GM19452 (cell line): ENCODE data around the gene SKIL.

Experiments
- ATAC-seq: cut with Tn5 transposase; IDR thresholded peaks from one replicate; pipeline ENCODE4 v1.9.1; 2021; ENCODE audit not compliant: unreplicated experiment

The SKIL gene

DNA sequence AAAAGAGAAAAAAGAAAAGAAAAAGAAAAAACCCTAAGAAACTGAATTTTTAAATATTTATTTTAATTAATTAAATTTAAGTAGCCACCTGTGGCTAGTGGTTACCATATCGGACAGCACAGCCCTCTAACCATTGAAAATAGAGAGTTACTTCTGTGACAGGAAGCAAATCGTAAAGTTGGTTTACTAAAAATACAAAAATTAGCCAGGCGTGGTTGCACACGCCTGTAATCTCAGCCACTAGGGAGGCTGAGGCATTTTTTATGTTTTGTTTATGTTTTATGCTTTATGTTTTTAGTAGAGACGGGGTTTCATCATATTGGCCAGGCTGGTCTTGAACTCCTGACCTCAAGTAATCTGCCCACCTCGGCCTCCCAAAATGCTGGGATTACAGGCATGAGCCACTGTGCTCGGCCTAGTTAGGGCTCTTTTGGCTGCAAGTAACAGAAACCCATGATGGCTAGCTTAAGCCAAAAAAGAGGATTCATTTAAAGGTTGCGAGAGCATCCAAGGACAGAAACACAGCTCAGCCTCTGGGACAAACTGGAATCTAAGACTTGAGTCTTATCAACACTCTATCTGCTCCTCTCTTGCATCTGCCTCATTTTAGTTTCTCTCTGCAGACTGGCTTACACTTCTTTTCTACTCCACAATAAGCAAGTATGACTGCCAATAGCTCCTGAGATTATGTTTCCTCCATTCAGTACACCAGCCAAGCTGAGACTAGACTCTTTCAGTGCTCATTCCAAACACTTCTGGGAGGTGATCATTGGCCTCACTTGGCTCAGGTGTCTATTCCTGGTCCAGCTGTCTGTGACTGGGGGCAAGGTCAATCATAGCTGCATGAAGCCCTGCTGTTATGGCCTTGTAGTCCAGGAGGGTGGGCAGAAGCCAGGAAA lies 6.8 kb upstream of the SKIL start:
- ATAC-seq = peak; percentile 40

DNA sequence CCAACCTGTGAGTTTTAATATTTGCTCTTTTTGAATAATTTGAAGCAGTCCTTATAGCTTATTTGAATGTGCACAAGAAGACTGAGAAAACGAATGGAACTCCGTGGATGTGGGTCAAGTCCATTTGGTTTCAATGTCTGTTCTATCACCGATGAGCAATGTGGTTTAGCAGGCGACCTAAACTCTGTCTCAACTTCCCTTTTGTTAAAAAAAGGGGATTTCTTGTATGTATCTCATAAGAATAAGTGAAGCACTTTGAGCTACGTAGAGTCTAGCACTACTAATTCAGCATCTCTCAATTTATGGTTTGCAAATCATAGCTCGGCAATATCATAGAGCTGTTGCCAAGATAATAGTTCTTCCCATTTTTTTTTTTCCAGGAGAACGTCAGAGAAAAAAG lies 4.6 kb upstream of the SKIL start:
- ATAC-seq = no peak

DNA sequence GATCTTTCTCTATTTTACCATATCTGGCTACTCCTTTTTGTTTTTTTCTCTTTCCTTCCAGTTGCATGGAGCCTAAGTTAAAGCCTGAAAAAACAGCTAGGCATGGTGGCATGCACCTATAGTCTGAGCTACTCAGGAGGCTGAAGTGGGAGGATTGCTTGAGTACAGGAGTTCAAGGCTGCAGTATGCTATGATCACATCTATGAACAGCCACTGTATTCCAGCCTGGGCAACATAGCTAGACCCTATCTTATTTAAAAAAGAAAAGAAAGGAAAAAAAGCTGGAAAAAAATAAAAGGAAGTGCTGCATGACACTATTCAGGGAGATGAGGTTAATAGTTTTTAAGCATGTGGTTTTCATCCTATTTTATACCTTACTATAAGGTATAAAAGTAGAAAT lies 4.0 kb upstream of the SKIL start:
- no peak for ATAC-seq

DNA sequence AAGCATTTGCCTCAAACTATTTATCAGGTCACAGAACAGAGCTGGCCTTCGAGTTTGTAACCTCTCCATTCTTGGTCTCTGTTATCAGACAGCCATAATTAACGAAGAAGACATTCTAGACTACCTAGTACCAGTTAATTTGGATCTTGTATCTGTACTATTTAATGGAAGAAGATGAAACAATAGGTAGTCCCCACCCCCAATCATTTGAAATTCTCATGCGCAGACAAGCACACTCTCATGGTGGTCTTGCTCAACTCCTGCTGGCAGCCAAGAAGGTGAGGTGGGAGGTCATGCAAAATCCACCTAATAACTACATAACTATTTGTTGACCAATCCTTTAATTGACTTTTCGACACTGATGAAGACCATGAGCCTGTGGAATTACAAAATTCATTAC lies 2.8 kb upstream of the SKIL start:
- ATAC-seq = no peak

DNA sequence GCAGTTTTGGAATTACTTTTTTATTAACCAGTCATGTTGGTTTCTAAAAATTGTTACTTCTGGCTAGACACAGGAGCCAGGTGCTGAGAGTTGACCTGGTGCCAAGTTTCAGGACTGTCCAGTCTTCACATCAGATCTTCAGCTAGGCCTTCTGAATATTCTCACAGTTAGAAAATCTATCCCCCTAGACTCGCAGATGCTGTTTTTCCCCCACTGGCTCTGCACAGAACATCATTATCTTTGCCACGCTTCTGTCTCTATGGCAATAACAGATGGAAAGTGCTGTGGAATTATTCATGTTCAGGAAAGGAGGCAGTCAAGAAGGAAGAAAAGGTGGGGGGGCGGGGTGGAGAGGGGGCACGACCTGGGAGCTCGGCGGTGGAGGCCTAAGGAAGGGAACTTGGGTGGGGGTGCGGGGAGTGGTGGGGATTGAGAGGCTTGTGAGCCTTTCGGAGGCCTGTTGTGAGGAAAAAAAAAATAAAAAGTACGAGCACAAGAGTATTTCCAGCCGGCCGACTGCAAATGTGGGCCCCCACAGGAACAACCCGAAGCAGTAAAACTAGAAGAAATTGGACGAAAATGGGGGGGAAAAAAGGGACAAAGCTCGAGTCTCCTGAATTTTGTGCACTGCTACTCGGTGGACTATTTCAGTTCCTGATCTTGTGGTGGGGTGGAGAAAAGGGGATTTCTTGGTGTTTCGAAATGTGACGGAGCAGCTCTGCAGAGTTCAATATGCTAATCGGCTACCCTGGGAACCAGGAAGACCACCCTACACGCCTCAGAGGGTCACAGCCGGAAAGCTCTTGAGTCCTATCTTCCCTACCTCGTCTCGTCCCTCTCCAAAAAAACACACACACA lies 1.5 kb upstream of the SKIL start:
- ATAC-seq = no peak

DNA sequence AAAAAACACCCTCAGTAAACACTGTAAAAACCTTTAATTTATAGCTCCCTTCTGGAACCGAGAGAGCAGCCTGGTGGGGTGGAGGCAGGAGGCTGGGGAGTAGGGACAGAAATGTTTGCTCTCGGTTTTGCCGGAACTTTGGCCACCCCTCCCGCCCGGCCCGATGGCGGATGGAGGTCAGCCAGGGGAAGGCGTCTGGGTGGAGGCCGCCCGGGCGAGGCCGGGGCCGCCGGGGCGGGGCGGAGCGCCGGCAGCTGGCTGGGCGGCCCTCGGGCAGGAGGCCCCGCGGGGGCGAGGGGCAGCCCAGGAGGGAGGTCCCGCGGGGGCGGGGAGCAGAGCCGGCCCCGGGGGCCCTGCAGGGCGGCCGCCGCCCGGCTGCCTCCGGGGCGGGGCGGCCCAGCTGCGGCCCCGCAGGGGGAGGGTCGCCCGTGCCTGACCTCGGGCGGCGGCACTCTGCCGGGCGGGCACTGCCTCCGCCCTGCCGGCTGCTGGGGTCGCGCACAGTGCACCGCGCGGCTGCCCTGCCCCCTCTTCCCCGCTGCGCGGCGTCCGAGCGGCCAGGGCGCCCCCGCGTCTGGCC lies 829 bp upstream of the SKIL start:
- peak; percentile 39 for ATAC-seq

DNA sequence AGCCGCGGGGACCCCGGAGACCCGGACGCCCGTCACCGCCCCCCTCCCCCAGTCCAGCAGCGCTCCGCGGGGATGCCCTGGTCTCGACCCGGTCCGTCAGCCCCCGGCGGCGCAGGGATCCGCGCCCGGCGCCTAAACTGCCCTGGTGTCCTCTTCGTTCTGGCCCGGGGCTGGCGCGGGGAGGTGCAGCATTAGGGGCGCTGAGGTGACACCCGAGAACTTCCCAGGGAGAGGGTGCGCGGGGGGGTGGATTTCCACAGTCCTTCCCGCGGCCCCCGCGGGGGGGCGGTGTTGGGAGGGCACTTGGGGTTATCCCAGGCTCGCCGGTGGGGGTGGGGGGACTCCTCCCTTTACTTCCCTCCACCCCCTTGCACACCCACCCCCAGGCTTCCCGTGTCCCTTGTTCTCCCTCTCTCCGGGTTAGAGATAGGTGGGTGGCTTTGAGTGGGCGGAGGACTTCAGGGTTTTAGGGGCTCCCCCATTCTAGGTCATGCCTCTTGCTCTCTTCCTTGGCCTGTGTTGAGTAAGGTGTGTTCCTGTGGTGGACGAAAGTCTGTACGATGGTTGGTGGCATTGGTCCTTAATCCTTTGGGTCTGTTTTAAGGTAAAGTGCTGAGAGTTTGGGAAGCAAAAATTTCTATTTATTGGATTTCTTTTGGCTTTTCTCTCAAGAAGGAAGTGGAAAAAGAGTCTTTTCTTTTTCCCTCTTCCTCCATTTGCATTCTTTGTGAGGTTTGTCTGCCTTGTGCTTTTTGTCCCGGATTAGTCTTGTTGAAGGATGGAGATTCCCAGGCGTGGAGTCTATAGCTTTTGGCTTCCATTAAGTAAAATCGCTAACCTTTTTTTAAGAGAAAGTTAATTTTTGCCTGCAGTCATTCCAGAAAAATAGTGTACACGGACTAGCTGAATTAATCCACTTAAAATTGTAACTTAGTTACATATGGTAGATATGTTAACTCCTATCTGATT lies 811 bp downstream of the SKIL start:
- peak; percentile 0 for ATAC-seq

DNA sequence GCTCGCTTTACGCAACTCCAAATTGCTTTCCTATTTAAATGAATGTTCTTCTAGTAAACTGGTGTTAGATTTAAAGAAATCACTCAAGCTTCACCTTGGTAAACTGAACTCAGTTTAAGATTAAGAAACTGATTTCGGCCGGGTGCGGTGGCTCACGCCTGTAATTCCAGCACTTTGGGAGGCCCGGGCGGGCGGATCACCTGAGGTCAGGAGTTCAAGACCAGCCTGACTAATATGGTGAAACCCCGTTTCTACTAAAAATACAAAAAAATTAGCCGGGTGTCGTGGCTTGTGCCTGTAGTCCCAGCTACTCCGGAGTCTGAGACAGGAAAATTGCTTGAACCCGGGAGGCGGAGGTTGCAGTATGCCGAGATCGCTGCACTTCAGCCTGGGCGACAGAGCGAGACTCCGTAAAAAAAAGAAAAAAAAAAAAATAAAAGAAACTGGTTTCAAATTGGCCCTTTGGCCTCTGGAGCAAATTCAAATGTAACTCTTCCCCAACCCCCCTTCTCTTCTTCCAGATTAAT lies 1.7 kb downstream of the SKIL start:
- no peak for ATAC-seq

DNA sequence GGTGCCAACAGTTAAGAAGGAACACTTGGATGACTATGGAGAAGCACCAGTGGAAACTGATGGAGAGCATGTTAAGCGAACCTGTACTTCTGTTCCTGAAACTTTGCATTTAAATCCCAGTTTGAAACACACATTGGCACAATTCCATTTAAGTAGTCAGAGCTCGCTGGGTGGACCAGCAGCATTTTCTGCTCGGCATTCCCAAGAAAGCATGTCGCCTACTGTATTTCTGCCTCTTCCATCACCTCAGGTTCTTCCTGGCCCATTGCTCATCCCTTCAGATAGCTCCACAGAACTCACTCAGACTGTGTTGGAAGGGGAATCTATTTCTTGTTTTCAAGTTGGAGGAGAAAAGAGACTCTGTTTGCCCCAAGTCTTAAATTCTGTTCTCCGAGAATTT lies 3.0 kb downstream of the SKIL start:
- ATAC-seq = no peak

DNA sequence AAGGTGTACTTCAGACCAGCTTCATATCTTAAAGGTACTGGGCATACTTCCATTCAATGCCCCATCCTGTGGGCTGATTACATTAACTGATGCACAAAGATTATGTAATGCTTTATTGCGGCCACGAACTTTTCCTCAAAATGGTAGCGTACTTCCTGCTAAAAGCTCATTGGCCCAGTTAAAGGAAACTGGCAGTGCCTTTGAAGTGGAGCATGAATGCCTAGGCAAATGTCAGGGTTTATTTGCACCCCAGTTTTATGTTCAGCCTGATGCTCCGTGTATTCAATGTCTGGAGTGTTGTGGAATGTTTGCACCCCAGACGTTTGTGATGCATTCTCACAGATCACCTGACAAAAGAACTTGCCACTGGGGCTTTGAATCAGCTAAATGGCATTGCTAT lies 3.4 kb downstream of the SKIL start:
- no peak for ATAC-seq

DNA sequence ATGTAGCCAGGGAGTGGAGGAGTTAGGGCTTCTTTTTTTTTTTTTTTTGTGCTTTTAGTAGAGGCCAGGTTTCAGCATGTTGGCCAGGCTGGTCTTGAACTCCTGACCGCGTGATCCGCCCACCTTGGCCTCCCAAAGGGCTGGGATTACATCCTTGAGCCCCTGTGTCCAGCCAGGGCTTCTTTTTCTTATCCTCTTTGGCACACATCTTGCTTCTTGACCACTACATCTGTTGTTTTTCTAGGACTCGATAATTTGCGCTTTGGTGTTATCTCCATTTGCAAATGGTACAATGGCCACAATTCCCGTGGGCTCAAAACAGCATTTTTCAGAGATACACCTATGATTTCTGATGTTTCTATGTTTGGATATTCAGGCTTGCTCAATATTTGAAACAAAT lies 4.2 kb downstream of the SKIL start:
- ATAC-seq = no peak

DNA sequence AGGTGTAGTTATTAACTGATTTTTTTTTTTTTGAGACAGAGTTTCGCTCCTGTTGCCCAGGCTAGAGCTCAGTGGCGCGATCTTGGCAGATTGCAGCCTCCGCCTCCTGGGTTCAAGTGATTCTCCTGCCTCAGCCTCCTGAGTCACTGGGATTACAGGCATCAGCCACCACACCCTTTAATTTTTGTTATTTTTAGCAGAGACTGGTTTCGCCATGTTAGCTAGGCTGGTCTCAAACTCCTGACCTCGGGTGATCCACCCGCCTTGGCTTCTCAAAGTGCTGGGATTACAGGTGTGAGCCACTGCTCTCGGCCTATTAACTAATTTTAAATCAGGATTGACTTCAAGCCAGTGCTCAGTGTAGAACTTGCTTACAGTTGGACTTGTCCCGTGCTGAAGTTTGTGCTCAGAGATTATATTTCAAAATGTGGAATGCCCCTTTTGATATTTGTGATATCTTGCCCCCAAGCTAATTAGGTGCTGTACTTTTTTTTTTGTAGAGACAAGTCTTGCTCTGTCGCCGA lies 6.0 kb downstream of the SKIL start:
- ATAC-seq = no peak

DNA sequence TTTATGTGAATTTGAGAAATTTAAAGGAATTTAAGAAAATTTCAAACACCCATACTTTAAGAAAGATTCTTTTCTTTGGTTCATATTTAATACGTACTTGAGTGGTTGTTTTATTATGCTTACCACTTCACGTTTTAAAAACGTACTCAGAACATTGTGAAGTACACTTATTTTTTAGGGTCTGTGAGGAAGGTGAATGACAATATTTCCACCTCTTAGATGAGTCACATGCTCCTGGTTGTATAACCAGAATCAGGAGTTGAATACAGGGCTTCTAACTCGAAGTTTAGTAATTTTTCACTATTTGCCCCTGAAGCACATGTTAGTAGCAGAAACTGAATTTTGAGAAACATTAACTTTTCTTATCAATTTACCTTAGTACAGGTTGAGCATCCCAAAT lies 7.5 kb downstream of the SKIL start:
- ATAC-seq = no peak

DNA sequence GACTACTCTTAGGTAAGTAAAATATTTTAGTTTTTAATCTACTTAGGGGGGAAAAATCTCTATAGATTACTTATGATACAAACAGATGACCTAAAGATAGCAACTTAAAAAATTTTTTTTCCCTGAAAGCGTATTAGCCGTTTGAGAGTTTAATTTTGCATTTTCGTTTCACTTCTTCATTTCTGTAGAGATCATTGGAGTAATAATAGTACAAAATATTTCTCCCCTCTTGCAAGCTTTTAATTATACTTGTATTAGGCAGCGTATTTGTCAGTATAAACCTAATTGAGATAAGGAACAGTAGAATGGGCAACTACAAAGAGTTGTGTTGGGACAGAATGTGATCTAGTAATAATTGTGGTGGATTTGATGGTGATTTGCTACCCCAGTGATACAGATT lies 10.3 kb downstream of the SKIL start:
- ATAC-seq = no peak

DNA sequence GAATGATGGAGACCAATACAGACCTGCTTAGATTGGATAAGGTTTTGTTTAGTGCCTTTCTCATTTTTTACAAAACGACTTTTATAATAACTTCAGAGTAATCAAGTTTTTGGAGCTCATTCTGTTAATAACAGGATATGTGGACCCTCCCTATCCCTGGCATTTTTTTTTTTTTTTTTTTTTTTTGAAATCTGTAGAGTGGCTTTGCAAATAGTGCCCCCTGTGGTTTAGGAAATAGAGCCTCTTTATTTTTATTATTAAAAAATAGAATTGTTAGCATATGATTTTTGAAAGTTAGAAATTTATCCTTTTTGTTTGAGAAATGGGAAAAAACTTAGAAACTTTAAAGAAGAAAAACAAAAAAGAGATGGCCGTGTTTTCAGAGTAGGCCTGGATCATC lies 11.4 kb downstream of the SKIL start:
- no peak for ATAC-seq

DNA sequence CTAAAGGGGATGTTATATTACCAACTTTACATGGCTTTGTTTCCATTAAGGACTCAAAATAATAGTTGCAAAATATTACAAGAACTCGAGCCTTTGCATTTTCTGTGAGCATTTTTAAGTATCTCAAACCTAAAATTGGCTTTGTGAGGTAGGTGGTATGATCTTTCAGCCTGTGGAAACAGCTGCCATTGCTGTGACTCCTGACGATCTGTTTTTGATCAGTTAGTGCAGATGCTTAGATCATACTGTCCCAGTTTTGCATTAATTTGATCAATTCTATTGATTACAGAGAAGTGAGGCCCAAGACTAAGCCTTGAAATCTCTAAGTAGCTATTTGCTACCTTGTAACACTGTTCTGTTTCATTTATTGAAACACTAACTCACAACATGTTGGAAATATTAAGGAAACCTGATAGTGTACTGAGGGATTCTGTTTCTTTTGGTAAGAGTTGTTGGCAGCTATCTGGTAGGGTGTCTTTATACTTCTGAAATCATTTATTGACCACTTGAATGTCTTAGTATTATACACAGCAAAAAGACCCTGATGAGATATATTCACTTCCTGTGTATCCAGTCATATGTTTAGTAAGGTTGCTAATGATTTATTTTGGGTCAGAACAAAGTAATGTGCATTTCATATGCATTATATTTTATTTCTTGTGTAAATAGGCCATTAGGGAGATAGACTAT lies 14.8 kb downstream of the SKIL start:
- ATAC-seq = no peak

DNA sequence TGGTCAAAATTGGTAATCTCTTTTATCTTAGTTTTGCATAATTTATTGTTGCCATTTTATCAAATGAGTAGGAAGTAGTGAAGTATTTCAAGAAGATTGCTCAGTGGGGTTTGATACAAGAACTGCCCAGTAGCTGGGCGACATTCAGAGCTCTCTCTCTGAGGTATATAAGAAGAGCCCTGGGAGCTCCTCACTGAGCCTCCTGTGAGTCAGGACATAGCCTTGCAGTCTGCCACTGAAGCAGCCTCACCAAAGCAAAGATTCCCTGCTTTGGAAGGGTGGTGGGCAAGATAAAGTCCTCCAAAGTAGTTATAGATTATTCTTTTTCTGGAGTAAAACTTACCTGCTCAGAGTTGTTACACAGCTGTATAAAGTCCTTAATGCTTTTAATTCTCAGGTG lies 26.1 kb downstream of the SKIL start:
- no peak for ATAC-seq

DNA sequence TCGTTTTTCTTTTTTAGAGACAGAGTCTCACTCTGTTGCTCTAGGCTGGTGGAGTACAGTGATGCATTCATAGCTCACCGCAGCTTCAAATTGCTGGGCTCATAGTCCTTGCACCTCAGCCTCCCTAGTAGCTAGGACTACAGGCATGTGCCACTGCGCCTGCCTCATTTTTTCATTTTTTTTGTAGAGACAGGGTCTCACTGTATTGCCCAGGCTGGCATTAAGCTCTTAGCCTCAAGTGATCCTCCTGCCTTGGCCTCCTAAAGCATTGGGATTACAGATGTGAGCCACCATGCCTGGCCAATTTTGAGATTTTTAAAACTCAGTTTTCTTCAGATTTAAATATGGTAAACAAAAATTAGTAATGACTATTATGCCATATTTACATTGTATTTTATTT lies 29.0 kb downstream of the SKIL start:
- no peak for ATAC-seq

DNA sequence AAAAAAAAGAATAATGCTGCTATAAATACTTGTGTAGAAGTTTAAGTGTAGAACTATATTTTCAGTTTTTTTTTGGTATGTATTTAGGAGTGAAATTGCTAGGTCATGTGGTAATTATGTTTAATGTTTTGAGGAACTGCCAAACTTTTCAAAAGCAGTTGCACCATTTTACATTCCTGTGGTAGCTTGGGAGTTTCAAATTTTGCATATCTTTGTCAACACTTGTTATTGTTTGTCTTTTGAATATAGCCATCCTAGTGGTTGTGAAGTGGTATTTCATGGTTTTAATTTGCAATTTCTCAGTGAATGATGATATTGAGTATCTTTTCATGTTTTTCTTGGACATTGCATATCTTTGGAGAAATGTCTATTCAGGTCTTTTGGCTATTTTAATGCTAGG lies 30.4 kb downstream of the SKIL start:
- ATAC-seq = no peak

DNA sequence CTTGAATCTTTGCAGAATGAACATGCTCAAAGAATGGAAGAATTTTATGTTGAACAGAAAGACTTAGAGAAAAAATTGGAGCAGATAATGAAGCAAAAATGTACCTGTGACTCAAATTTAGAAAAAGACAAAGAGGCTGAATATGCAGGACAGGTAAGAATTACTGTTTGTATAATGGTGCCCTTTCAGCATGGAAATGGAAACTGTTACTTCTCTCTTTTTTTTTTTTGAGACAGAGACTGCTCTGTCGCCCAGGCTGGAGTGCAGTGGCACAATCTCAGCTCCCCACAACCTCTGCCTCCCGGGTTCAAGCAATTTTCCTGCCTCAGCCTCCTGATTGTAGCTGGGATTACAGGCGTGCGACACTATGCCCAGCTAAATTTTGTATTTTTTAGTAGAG lies 33.6 kb downstream of the SKIL start:
- no peak for ATAC-seq
